IPS-18c (cell line): ENCODE measurements around the gene MYCL.

Experiments used
- H3K4me3 ChIP-seq: 2 replicates; pipeline ENCODE4 v1.7.0; 2013; ENCODE audit warnings: low read depth, mild to moderate bottlenecking, low read length, moderate library complexity; ENCODE audit not compliant: insufficient read depth
- H3K9me3 ChIP-seq: one replicate; pipeline ENCODE4 v1.6.1; 2013; ENCODE audit warnings: mild to moderate bottlenecking, low read length, moderate library complexity; ENCODE audit not compliant: control insufficient read depth, insufficient read depth

MYCL gene

DNA sequence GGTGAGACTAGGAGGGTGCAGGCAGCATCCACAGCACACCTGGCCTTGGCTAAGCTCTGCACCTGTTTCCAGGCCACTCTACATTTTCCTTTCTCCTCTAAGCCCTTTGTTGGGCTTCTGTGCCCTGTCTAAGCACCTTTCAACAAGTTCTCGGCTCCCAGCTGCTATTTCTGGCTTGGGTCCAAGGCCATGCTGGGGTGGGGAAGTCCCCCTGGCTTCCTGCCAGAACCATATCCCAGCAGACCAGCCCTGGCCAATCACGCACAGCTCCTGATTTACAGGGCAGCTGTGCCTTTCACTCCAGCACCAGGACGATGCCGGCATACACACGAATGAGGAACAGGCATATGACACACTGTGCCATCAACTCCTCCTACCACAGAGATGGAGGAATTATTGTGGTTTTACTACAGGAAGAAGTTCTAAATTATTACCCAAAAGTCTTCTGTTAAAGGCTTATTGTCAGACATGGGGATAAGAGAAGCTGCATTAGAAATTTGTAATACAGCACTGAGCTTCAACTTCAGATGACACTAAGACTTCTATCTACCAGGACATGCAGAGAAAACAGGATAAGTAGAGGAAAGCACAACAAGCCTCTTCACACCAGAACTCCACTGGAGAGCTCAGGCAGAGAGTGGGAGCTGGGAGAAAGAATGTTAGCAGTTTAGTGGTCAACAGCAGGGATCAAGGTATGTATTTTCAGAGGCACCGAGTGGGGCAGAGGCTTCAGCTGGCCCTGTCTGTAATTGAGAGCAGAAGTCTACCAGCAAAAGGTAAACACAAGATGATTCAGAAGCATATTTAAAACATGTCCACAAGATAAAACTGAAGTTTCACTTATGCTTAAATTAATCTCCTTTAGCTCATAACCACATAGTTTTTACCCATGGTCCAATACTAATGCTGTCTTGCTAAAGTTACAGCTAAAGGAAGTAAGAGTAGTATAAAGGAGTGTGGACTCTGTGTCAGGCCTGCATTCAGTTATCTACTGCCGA, 55.8 kb downstream of the MYCL start:
- Histone ChIP-seq H3K4me3 (no peak overlapping the region), H3K9me3 (no peaks in the 10 kb centered on the region)
